HG02884 (cell line): ENCODE measurements around the gene PIP5K1C.

Experiments used
- ATAC-seq: cut with Tn5 transposase; IDR thresholded peaks from one replicate; pipeline ENCODE4 v1.9.1; 2021; ENCODE audit warnings: mild to moderate bottlenecking, moderate library complexity; ENCODE audit not compliant: unreplicated experiment

Gene PIP5K1C

DNA sequence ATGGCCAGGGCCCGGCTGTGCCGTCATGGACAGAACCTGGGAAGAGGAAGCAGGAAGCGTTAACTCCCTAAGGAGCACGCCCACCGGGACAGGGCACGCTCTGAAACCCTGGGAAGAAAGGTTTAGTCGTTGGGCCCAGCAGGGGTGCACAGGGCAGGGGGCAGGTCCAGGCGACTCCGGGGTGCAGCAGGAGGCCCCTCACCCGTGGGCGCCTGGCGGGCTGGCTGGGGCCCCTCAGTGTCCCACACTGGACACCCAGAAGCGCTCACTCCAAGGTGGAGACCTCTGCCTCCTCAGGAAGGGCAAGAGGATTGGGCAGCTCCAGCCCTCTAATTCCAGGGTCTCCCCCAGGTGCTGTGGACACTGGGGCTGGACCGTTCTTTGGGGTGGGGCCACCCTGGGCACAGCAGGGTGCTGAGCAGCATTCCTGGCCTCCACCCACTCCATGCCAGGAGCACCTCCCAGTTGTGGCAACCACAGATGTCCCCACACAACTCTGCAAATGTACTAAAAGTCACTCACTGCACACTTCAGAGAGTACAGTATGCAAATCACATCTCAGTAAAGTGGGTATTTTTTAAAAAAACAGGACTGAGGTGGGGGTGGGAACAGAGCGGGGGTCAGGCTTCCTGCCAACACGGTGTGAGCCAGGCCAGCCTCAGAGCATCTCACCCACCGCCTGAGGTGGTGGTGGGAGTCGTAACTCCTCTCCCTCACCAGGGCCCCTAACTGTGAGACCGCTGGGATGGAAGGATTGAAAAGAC is 35.2 kb downstream of the PIP5K1C start:
- ATAC-seq: no peak

DNA sequence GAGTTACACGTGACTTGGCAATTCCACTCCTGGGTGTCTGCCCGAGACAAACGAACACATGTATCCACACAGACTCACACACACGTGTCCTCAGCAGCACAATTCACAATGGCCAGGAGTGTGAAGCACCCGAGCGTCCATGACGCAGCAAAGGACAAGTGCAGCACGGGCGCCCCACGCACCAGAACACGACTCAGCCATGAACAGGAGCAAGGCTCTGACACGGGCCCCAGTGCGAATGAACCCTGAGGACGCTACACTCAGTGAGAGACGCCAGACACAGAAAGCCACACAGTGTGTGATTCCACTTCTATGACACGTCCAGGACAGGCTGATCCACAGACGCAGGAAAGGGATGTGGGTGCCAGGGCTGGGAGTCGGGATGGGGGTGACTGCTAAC is 36.4 kb downstream of the PIP5K1C start:
- no peak for ATAC-seq

DNA sequence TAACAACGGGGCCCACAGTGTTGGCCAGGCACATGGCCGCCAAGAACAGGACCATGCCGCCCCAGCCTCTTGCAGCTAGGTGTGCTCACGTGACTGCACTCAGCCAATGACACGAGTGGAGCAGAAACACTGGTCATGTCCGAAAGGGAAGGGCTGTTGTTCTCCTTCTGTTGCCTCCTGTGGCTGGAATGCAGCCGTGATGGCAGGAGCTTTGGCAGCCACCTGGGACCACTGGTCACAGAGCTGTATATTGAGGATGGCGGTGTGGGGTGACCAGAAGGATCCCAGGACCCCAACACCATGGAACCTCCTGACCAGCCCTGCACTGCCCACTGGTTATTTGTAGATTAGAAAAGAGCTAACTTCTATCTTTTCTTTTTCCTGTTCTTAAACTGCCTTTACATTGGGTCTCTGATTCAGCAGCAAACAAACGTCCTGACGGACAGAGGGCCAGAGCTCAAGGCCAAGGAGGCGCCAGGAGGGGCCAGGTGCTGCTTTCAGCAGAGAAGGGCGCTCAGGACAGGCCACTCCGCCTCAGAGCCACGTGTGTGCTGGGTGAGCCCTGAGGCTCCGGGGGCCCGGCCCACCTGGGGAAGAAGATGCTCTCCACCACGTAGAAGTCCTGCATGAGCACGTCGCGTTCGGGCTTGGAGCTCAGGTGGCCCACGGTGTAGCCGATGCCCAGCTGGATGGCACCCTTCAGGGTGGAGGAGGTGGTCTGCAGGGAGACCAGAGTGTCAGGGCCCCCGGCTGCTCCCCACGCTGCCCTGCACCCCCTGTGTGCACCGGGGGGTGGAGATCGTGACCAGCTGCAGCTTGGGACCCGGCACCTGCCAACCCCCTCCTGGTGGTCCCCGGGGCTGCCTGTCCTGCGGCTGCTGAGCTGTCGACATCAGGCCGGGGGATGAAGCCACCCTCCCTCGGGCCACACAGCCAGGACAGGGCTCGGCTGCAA is 38.7 kb downstream of the PIP5K1C start:
- no peak for ATAC-seq

DNA sequence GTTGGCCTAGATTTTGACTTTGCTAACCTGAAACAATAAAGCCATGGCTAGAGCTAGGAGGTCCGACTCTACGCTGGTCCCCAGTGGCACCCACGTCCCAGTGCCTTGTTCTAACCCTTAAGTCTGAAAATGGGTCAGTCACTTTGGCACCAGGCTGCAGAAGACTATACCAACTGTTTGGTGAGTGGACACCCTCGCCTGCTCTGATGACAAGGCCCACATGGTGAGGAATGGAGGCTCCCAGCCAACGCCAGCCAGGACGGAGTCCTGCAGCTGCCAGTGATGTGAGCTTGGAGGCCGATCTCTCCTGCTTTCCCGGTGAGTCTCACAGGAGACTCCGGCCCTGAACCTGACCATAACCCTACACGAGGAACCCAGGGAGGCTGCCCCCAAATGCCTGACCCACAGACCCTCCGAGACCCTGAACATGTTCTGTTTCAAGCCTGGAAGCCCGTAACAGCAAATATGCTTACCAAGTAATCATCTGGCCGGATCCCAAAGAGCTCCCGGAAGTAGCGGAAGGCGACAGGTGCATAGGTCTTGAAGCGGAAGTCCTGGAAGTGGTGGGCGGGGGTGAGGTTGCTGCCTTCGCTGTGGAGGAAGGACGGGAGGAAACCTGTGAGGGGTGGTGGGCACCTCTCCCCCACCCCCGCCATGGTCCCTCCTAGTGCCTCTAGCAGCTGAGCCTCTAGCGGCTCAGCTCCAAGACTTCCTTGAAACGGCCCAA is 39.6 kb downstream of the PIP5K1C start:
- ATAC-seq: no peak

DNA sequence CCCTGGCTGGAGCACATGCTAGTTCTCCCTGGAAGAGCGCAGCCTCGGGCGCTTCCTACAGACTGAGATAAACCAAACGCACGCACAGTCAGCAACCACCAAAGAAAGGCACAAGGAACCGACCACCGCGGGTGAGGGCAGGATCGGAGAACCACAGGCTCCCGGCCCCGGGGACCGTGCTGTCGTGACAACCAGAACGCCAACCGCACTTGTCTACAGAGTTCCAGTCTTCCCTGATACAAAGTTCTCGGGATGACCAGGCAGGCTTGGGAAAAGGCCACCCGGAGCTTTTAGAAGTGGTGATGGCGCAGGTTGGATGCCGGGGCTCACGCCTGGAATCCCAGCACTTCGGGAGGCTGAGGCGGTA is 40.5 kb downstream of the PIP5K1C start:
- no peak for ATAC-seq

DNA sequence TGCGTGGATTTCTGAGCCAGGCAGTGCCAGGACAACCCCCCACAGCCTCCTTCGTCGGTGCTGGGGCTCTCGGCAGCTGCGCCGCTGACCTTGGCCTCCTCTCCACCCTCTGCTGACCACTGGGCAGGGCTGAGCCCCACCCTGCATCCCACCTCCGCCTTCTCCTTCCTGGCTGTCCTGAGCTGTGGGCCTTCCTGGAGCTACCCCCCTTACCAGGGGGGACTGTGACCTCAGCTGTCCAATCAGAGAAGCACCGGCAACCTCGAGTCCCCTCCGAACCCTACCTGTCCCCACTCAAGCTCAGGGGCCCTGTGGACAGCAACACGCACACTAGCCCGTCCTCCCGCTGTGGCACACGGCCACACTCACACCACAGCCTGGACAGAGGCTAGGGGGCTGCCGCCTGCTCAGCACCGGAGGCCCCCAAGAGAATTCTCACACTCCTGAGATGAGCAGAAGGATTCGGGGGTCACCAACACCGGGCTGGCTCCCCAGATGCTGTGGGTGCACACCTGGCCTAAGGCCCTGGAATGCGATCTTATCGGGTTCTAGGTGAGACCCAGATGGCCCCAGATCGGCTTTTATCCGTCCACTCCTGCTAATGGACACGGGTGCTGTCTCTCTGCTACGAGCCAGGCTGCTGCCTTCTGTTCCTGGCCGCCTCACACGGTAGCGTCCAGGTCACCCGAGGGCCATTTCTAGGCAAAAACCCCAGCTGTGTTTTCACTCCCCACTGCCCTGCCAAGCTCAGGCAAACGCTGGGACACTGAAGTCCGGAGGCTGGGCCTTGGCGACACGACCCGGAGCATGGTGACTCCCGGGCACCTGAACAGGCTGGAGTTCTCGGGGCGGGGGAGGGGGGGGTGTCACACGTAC is 41.2 kb downstream of the PIP5K1C start:
- ATAC-seq: no peak

DNA sequence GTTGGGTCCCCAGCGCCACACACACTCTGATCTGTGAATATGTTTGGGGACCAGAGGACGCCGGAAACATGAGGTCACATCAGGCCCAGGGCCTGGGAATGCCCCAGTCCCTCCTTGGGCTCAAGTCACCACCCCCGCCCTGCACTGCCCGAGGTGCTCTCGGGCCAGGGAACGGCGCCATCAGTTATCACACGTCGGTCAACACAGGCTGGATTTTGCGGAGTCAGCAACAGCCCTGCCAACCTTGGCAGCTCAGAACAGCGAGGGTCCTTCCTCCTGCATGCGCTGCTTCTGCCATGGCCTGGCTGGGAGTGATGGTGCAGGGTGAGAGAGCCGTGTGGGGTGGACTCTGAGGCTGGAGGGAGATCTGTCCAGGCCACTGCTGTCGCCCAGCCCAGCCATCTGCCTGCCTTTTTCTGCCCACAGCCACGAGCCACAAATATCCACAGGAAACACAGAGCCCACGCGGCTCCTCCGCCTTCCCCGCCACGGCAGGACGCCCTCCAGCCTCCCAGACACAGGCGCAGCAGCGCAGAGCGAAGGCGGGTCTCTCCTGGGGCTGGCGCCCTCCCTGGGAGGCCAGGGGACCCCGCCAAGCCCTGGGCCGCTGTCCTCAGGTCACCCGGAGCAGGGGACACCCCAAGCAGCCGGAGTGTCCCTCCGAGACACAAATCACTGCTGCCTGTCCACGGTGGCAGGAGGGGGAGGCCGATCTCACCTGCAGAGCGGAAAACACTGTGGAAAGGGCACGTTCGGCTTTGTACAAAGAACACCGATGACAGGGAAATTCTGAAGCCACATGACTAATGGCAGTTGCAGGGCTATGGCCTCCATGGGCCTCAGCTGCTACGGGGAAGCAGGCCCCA is 42.0 kb downstream of the PIP5K1C start:
- ATAC-seq: no peak

DNA sequence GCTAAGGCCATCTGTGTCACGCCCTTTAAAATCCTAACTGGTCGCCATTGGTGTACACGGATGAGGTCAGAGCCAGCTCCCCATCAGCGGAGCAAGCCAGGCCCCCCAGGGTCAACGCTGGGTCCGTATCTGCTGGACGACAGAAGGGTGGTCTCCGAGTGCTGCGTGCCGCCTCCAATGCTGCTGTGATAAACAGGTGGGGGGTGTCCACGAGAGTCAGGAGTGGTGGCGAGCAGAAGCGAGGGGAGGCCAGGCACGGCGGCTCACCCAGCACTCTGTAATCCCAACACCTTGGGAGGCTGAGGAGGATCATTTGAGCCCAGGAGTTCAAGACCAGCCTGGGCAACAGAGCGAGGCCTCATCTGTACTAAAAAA is 42.9 kb downstream of the PIP5K1C start:
- no peak for ATAC-seq

DNA sequence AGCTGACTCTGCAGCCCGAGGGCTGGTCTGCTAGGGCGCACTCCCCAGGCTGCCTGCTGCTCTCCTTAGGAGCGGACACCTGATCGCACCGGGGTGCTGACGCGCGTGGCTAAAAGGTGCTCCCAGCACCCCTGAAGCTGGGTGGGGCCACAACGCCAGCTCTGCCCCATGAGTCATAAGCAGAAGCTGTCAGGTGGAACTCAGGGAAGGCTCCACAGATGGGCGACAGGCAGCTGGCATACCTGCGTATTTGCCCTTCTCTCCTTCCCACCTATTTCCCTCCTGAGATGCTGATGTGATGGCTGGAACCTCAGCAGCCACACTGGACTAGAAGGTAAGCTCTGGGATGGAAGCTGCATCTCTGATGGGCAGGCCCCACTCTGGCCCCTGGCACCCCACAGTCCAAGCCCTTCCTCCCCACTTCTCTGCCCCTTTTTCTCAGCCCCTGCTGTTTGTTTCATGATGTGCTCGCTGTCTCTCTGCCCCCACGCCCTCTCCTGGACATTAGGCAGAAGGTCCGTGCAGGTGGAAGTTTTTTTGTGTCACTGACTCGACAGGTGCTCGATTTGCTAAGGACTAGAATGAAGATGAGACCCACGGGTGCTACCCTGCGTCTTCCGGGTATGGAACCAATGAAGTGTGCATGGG is 43.4 kb downstream of the PIP5K1C start:
- no peak for ATAC-seq

DNA sequence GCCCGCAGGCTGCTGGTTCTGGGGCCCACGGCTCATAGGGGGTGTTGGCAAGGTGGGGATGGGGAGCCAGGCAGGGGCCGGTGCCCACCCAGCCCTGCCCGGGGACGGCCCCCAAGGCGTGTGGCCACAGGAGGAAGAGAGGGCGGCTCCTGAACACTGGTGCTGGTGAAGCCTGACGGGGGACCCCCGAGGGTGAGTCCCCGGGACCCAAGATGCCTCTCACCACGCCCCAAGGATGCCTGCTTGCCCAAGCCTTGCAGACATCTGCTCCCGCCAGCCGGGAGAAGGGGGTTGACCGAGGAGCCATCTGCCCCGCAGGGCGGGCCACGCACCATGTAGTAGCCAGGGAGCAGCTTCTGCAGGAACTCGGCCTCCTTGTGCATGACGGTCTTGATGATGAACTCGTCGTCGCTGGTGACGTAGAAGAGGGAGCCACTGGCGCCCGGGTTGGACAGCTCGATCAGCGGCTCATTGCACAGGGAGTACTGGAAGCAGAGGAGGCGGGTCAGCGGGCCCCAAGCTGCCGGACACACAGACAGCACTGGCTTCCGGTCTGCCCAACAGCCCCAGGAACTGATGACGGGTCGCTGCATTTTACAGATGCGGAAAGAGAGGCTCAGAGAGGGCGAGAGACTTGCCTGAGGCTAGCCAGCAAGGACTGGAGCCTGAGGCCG is 44.1 kb downstream of the PIP5K1C start:
- ATAC-seq: no peak

DNA sequence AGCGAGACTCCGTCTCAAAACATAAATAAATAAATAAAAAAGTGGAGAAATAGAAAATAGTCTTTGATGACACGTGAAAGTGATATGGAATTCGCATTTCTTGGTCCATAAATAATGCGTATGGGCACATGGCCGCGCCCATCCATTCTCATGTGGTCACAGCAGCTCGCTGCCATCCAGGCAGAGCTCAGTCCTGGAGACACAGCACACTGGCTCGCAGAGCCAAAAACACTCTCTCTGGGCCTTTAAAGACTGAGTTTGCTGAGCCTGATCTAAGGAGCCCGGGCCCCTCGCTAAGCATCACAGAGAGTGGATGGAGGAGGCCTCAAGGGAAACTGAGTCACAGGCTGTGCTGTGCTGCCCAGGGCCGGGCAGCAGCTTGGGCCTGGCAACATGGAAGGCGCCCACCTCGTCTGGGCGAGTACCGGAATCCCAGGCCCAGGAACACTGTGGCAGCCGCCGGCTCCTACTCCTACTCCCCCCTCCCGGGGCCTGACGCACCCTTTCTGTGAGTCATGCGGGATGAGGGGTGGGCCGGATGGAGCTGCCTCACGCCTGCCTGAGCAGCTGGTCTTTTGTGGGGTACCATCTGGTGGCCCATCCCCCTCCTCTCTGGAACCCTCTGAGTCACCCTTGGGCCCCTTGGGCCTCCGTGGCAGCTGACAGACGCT is 44.7 kb downstream of the PIP5K1C start:
- ATAC-seq: no peak

DNA sequence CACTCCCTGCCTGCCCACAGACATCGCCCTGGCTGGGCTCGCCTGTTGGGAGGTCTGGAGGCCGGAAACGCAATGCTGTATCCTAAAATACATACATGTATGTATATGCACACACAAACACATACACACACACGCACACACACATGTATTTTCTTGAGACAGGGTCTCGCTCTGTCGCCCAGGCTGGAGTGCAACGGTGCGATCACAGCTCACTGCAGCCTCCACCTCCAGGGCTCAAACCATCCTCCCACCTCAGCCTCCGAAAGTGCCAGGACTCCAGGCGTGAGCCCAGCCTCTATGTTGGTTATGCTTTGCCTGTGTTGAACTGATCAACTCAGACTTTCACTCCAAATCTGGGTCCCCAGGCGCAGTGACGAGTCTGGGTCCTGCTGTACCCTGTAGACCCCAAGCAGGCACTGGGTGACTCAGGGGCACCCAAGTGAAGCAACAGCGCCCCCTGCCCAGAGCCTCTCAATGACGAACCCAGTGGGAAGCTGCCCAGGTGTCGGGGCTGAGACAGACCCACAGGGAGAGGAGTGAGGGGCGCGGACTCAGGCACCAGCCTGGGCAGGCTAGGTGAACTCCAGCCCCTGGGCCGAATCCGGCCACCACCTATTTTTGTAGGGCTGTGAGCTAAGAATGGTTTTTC is 46.3 kb downstream of the PIP5K1C start:
- ATAC-seq: no peak

DNA sequence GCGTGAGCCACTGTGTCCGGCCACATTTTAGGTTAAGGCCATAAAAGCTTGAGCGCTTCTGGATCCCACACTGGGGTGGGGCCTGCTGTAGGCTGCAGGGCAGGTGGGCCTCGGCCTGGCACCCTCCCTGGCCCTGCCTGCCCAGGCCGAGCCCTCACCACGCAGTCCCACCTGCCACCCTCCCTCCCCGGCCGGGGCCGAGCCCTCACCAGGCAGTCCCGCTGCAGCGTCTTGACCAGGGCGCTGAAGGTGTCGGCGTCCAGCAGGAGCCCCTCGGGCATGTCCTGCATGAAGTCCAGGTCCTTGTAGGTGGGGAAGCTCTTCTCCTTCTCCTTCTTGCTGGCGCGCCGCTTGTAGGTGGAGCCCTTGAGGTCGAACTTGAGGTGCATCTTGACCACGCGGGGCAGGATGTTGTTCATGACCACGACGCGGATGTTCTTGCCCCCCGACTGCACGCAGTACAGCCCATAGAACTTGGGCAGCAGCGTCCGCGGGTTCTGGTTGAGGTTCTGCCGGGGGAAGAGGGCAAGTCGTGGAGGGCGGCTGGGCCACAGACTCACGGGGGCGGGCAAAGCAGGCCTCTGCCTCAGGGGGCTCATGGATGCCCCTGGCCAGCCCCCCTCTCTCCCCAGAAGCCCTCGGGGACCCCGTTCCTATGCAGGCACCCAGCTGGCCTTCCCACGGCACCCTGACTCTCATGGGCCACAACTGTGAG is 47.0 kb downstream of the PIP5K1C start:
- no peak for ATAC-seq

DNA sequence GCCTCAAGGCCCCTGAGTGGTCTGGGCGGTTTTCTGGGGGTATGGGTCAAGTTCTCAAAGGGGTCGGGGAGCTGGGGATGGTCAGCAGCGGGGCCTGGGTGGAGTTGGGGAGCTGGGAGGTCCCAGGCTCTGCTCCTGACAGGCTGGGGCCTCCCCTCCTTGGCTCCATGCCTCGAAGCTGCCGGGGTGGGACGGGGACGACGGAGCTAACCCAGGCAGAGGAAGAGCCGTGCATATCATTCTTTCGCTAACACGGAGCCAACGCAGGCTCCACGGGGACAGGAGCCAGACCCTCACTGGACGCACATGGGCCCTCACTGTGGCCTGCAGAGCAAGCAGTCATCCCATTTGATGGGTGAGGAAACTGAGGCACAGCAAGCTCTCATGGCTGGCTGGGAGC is 47.8 kb downstream of the PIP5K1C start:
- ATAC-seq: no peak

DNA sequence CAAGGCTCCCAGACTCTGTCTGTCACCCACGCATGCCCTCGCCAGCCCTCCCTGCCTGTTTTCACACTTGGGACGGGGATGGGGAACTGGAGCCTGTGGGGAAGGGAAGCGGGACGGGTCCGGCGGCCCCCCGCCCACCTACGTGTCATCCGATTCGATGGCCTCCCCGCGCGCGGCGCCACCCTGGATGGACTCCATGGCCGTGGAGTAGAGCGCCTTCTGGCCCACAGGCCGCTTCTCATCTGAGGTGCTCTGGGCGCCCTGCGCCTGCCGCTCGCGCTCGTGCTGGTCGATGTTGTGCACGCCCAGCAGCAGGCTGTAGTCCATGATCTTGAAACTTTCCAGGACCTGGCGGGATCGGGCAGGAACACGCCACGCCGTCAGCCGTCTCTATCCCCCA is 48.6 kb downstream of the PIP5K1C start:
- ATAC-seq: no peak

DNA sequence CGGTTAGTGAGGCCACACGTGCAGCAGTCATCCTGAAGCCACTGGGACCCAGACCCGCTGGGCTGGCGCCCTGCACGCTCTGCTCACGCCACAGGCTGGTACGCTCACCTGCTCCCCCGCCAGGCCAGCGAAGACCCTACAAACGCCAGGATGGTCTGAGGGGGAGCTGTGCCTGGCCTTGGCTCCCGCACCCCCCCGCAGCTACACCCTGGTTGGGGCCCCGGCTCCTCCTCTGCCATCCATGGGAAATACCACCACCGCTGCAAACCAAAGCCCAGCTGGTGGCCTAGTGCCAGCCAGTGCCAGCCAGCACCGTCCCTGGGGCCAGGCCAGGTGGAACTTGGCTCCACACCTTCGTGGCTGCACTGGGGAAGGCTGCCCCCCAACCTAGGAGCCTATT is 50.4 kb downstream of the PIP5K1C start:
- no peak for ATAC-seq
